Amygdala (tissue), 56 donors: ENCODE data around the gene FAM24B.
"Not testable (repeated sequence)": the region's sequence is repeated elsewhere in the genome, so short reads cannot be mapped to it uniquely, and the experiment has no call there.

Experiments
- DNase-seq, 56 donors: peaks; one replicate each; lab custom pipeline; 2025; lab: John Stamatoyannopoulos, UW

The FAM24B gene

GRCh38 chr10:122861711-122862161 lies 17.6 kb downstream of the FAM24B start:
- no peak for DNase-seq

- DNase-seq, result no peak
Measured at GRCh38 chr10:122859527-122859926, 19.9 kb downstream of the FAM24B start.

GRCh38 chr10:122858042-122858441 lies 21.3 kb downstream of the FAM24B start:
- DNase-seq, result not testable (repeated sequence)

- no peak for DNase-seq
Measured at GRCh38 chr10:122856902-122857301, 22.5 kb downstream of the FAM24B start.

GRCh38 chr10:122855745-122856144 lies 23.6 kb downstream of the FAM24B start:
- DNase-seq, result no peak

- DNase-seq, result no peak
Measured at GRCh38 chr10:122854648-122855047, 24.7 kb downstream of the FAM24B start.

GRCh38 chr10:122853665-122854313 lies 25.6 kb downstream of the FAM24B start:
- DNase-seq, result no peak

GRCh38 chr10:122852261-122852660 lies 27.1 kb downstream of the FAM24B start:
- DNase-seq, result no peak

- DNase-seq, result no peak
Measured at GRCh38 chr10:122850705-122851640, 28.4 kb downstream of the FAM24B start.

- DNase-seq, result no peak
Measured at GRCh38 chr10:122849900-122850605, 29.3 kb downstream of the FAM24B start.

- no peak for DNase-seq
Measured at GRCh38 chr10:122849090-122849489, 30.3 kb downstream of the FAM24B start.

GRCh38 chr10:122847782-122848604 lies 31.4 kb downstream of the FAM24B start:
- no peak for DNase-seq

- DNase-seq, result no peak
Measured at GRCh38 chr10:122845783-122846332, 33.5 kb downstream of the FAM24B start, which contains the start of gene CUZD1. Gene CUZD1, minus strand, starts transcription at chr10:122845857. Its CDS starts 14 bp downstream, at chr10:122845843.

- no peak for DNase-seq
Measured at GRCh38 chr10:122844146-122844545, 35.2 kb downstream of the FAM24B start.

- DNase-seq, result no peak
Measured at GRCh38 chr10:122841569-122841968, 37.8 kb downstream of the FAM24B start.

- no peak for DNase-seq
Measured at GRCh38 chr10:122839505-122839904, 39.9 kb downstream of the FAM24B start.

GRCh38 chr10:122838880-122839279 lies 40.5 kb downstream of the FAM24B start:
- DNase-seq, result no peak

- no peak for DNase-seq
Measured at GRCh38 chr10:122835908-122836307, 43.5 kb downstream of the FAM24B start.

- DNase-seq, result no peak
Measured at GRCh38 chr10:122830965-122831353, 48.4 kb downstream of the FAM24B start.
